ENCODE measurements around the gene SSH2.
A peak's percentile ranks its signal among the peaks of the same experiment; 100 is the strongest.

GRCh38 chr17:29591737-29592608, 338.1 kb downstream of the SSH2 start:
- peak; percentile 99 for TF ChIP-seq CTCF (CRISPR knock-in tag; IDR thresholded peaks at IDR 0.05)
- no peak for TF ChIP-seq EP300 (IDR thresholded peaks at IDR 0.05; ENCODE audit: low read depth in 2 of 2, low read length in 2 of 2)
- TF ChIP-seq EP300 (CRISPR knock-in tag; IDR thresholded peaks at IDR 0.05; ENCODE audit: borderline replicate concordance), result no peak
- 0 out of 2 replicates have a peak, but pooled peaks have one; percentile 34 for TF ChIP-seq ETV5 (CRISPR knock-in tag; IDR thresholded peaks at IDR 0.05; ENCODE audit: borderline replicate concordance)
- TF ChIP-seq GATA4 (IDR thresholded peaks at IDR 0.05; ENCODE audit: borderline replicate concordance, low read depth), result no peak
- no peak for TF ChIP-seq ZNF704 (CRISPR knock-in tag; IDR thresholded peaks at IDR 0.05; ENCODE audit: borderline replicate concordance)
- TF ChIP-seq STAT6 (CRISPR knock-in tag; IDR thresholded peaks at IDR 0.05; ENCODE audit: borderline replicate concordance), result 0 out of 2 replicates have a peak, but pooled peaks have one; percentile 29
- no peak for TF ChIP-seq ZSCAN22 (CRISPR knock-in tag; IDR thresholded peaks at IDR 0.05)
- TF ChIP-seq RBM39 (IDR thresholded peaks at IDR 0.05; ENCODE audit: low read depth, low read length, poor library complexity, severe bottlenecking), result peak; percentile 33
- no peak; the same call in 1 of the 2 replicates for TF ChIP-seq ZNF790 (CRISPR knock-in tag; IDR thresholded peaks at IDR 0.05; ENCODE audit: borderline replicate concordance)
- no peak for TF ChIP-seq POLR2A (IDR thresholded peaks at IDR 0.05; ENCODE audit: insufficient read depth in 1 of 2, low read depth in 2 of 2, low read length in 2 of 2)

All from HepG2 (cell line).